Neuronal stem cell (in vitro differentiated cells): Measurements from ENCODE around the gene PCNX2. TPM values are rescaled to one million over a fixed set of nuclear protein-coding genes. Genes with fewer than 3 reads are reported as not detected.

Experiments
- DNase-seq: peaks from one replicate; pipeline ENCODE4 v3.0.0-alpha.2; 2013; ENCODE audit warnings: low spot score
- H2AFZ ChIP-seq: one replicate; pipeline ENCODE4 v1.6.1; 2013; ENCODE audit warnings: mild to moderate bottlenecking, low read length, inconsistent platforms
- H2AK5ac ChIP-seq: 2 replicates; pipeline ENCODE4 v1.6.1; 2013; ENCODE audit warnings: low read depth, mild to moderate bottlenecking, inconsistent platforms, low read length, moderate library complexity, mixed read lengths
- H2BK120ac ChIP-seq: 2 replicates; pipeline ENCODE4 v1.6.1; 2013; ENCODE audit warnings: low read depth, mild to moderate bottlenecking, inconsistent platforms, low read length, moderate library complexity, mixed read lengths
- H2BK12ac ChIP-seq: one replicate; pipeline ENCODE4 v1.6.1; 2013; ENCODE audit warnings: low read length, inconsistent platforms
- H2BK15ac ChIP-seq: 2 replicates; pipeline ENCODE4 v1.6.1; 2013; ENCODE audit warnings: mild to moderate bottlenecking, low read length, inconsistent platforms, mixed read lengths
- H2BK5ac ChIP-seq: one replicate; pipeline ENCODE4 v1.6.1; 2013; ENCODE audit warnings: inconsistent platforms, mild to moderate bottlenecking, low read length, moderate library complexity
- H3K14ac ChIP-seq: one replicate; pipeline ENCODE4 v1.6.1; 2013; ENCODE audit warnings: low read length, inconsistent platforms
- H3K18ac ChIP-seq: 2 replicates; pipeline ENCODE4 v1.6.1; 2013; ENCODE audit warnings: low read length, inconsistent platforms
- H3K23ac ChIP-seq: 2 replicates; pipeline ENCODE4 v1.6.1; 2013; ENCODE audit warnings: low read depth, mild to moderate bottlenecking, mixed read lengths, low read length, inconsistent platforms; ENCODE audit not compliant: poor library complexity
- H3K27ac ChIP-seq: replicated peaks from 3 replicates; pipeline ENCODE4 v1.5.1; 2013; ENCODE audit warnings: low read length, inconsistent platforms
- H3K27me3 ChIP-seq, 3 experiments: 2 replicates each; pipeline ENCODE4 v1.6.1; 2013; ENCODE audit warnings: low read length in 3 of 3, mild to moderate bottlenecking in 2 of 3, inconsistent platforms in 1 of 3, low read depth in 1 of 3, mixed read lengths in 1 of 3, moderate library complexity in 1 of 3; ENCODE audit not compliant: control insufficient read depth in 3 of 3, insufficient read depth in 3 of 3
- H3K36me3 ChIP-seq, 2 donors: replicated peaks in 1 of 2; 2 replicates each; pipeline ENCODE4 v1.6.1; 2013; ENCODE audit warnings: low read length in 2 of 2; ENCODE audit not compliant: control insufficient read depth in 2 of 2, insufficient read depth in 2 of 2
- H3K4ac ChIP-seq: 2 replicates; pipeline ENCODE4 v1.6.1; 2013; ENCODE audit warnings: inconsistent platforms, mild to moderate bottlenecking, low read length, moderate library complexity
- H3K4me1 ChIP-seq, 2 donors: 1 replicate in 1 of 2; 2 replicates in 1 of 2; pipeline ENCODE4 v1.6.1; 2013; ENCODE audit warnings: low read length in 2 of 2, low read depth in 1 of 2; ENCODE audit not compliant: control insufficient read depth in 2 of 2, insufficient read depth in 1 of 2
- H3K4me2 ChIP-seq: one replicate; pipeline ENCODE4 v1.6.1; 2013; ENCODE audit warnings: mild to moderate bottlenecking, low read length, inconsistent platforms; ENCODE audit not compliant: insufficient read depth, poor library complexity, severe bottlenecking
- H3K4me3 ChIP-seq, 2 donors: 2 replicates each; pipeline ENCODE4 v1.5.1; 2013; ENCODE audit warnings: low read length in 2 of 2, mild to moderate bottlenecking in 2 of 2, inconsistent platforms in 1 of 2, moderate library complexity in 1 of 2
- H3K79me1 ChIP-seq: one replicate; pipeline ENCODE4 v1.6.1; 2013; ENCODE audit warnings: low read depth, mild to moderate bottlenecking, inconsistent platforms, low read length, moderate library complexity
- H3K9ac ChIP-seq: one replicate; pipeline ENCODE4 v1.6.1; 2013; ENCODE audit warnings: mild to moderate bottlenecking, low read depth, low read length, inconsistent platforms; ENCODE audit not compliant: poor library complexity
- H3K9me3 ChIP-seq, 2 donors: replicated peaks in 1 of 2; 2 replicates each; pipeline versions ENCODE3 to v1.6.1; 2013; ENCODE audit warnings: low read length in 2 of 2, mild to moderate bottlenecking in 2 of 2, inconsistent platforms in 1 of 2, low read depth in 1 of 2, mixed read lengths in 1 of 2, moderate library complexity in 1 of 2; ENCODE audit not compliant: control insufficient read depth in 2 of 2, insufficient read depth in 1 of 2
- H4K8ac ChIP-seq: one replicate; pipeline ENCODE4 v1.6.1; 2013; ENCODE audit warnings: low read depth, mild to moderate bottlenecking, inconsistent platforms, low read length, moderate library complexity
- H4K91ac ChIP-seq: one replicate; pipeline ENCODE4 v1.6.1; 2013; ENCODE audit warnings: low read length, low read depth, mild to moderate bottlenecking, inconsistent platforms; ENCODE audit not compliant: poor library complexity
- WGBS, 2 donors: extraction: QIAGEN DNeasy Blood & Tissue Kit; methylation state at CpG; one replicate each; pipeline ENCODE4 v1.1.7; 2013; ENCODE audit warnings: missing lambda C conversion rate in 2 of 2, mixed read lengths in 1 of 2; ENCODE audit not compliant: insufficient read length in 2 of 2, insufficient replicate concordance in 1 of 2; ENCODE audit errors: extremely low coverage in 2 of 2; 5-methylcytosine and 5-hydroxymethylcytosine counted together
- polyA plus RNA-seq, 2 experiments: library from polyadenylated mRNA; stranded (reverse); fragments of 200-250 nt; gene quantifications; one replicate each; pipeline ENCODE4 v1.2.3, GENCODE V29; 2013

Gene PCNX2, protein sequence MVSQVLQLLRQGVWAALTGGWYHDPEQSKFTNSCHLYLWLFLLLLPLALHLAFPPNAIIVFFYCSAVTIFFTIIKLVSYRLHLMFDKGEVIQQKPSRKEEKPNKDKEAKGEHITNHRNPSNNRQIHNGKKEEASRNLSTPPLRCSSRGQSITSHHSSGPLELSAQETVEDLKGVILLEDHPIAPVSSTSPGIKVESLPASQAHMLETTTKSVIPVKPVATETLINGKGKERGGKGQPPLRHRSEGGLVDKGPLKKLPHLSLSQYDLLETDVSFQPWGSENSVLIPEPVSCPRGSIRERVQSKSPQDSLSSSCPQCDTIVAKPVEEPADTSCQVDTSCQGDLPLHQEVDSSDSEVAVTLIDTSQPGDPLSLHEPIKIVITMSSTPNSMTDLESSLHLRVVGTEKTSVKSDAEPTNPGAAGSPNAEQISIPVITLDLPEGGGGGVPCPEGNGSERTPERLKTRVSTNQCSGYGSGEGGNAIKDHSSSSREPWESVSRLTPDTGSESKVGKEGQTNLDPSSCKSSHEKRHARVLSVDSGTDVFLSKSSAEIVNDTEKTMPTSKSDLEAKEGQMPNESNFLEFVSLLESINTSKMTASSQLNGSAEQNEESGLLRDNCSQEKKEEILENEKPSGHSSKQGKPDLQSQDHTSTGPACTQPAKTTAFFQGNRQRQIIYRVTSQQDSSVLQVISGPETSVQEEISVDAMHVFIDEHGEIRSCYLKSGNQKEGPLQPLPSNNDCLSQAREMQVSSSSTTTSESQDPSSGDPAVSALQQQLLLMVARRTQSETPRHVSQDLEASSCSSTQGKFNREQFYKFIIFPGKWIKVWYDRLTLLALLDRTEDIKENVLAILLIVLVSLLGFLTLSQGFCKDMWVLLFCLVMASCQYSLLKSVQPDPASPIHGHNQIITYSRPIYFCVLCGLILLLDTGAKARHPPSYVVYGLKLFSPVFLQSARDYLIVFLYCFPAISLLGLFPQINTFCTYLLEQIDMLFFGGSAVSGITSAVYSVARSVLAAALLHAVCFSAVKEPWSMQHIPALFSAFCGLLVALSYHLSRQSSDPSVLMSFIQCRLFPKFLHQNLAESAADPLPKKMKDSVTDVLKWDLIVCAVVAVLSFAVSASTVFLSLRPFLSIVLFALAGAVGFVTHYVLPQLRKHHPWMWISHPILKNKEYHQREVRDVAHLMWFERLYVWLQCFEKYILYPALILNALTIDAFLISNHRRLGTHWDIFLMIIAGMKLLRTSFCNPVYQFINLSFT (N-terminal part only)
- 11.4 TPM for polyA plus RNA-seq (2013, experiment 1 of 2)
- 11.4 TPM for polyA plus RNA-seq (2013, experiment 2 of 2)

DNA sequence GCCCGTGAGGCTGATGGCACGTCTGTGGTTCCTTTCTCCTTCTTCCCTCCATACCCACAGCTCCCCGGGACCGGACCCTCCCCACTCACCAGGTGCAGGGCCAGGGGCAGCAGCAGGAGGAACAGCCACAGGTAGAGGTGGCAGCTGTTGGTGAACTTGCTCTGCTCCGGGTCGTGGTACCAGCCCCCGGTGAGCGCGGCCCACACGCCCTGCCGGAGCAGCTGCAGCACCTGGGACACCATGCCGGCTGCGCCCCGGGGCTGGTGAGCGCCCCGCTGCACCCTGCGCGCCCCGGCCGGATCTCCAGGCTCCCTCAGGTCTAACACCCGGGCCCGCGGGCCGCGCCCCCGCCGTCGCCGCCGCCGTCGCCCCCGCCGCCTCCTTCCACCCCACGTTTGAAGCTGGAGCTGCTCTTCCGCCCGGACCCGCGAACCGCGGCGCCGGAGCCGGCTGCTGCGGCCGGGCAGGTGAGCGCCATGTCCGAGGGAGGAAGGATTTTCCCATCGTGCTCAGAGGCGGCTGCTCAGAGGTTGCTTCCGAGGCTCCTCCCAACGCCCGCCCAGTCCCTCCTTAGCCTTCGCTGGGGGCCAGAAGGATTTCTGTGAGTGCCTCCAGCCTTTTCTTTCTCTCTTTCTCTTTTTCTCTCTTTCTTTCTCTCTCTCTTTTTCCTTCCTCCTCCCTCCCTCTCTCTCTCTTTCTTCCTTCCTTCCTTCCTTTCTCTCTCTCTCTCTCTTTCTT lies at the start of gene PCNX2:
PCNX2 (minus strand) TSS at position 489 of the 738 bp plus-strand sequence; CDS start at position 242, 247 bp downstream.
- Histone ChIP-seq H2BK5ac (no peak within 1 kb of the TSS), H3K4me2 (peak within 1 kb of the TSS; percentile 95), H2BK120ac (no peak within 1 kb of the TSS), H2BK12ac (no peak within 1 kb of the TSS), H2BK15ac (no peak within 1 kb of the TSS), H3K36me3 (no peaks in the 10 kb centered on the region), H3K79me1 (no peaks in the 10 kb centered on the region), H3K27me3 (no peaks in the 10 kb centered on the region), H2AK5ac (no peak within 1 kb of the TSS), H3K14ac (peak within 1 kb of the TSS; percentile 94), H4K91ac (no peak within 1 kb of the TSS), H3K4me1 (peaks cover 0 to 4% of the 10 kb centered on the region in 2 donors), H2AFZ (peak within 1 kb of the TSS; percentile 99), H3K4me3 (peak within 1 kb of the TSS; percentile 74 to 98), H3K9ac (peak within 1 kb of the TSS; percentile 90), H3K18ac (peak within 1 kb of the TSS; percentile 86), H3K9me3 (peaks cover 0 to 2% of the 10 kb centered on the region in 2 donors), H3K27ac (no peak within 1 kb of the TSS), H3K4ac (no peak within 1 kb of the TSS), H4K8ac (no peak within 1 kb of the TSS), H3K23ac (peak within 1 kb of the TSS; percentile 80)
- no CpG with 5 or more reads among the region's 54 CpGs for WGBS, 2 donors
- peak; percentile 33 for DNase-seq

DNA sequence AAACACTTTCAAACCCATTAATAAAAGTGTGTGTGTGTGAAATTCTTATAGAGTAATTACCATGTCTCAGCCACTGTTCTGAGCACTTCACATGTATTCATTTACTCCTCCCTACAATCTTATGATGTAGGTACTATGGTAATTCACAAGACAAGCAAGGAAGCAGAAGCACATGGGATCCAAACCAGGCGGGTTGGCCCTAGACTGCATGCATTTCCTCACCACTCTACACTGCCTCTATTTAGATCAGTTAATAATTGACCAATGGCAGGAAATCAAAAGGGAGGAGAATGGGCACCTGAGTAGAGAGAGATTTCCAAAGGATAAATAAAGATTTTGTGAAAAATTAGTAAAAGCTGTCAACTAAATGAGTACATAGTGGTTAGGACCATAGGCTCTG lies 47.7 kb upstream of the PCNX2 start:
- no peaks in the 10 kb centered on the region for H3K9me3 ChIP-seq
- no peak overlapping the region for H3K4ac ChIP-seq
- DNase-seq, result no peak
- peaks cover 7 to 10% of the 10 kb centered on the region in 2 donors for H3K4me1 ChIP-seq
- H3K18ac ChIP-seq, result no peak overlapping the region
- H3K23ac ChIP-seq, result no peak overlapping the region
- no peak overlapping the region for H2BK15ac ChIP-seq
- H3K14ac ChIP-seq, result no peak overlapping the region
- H3K4me2 ChIP-seq, result no peak overlapping the region
- no peak overlapping the region for H3K9ac ChIP-seq
- no peak overlapping the region for H3K4me3 ChIP-seq
- no peak overlapping the region for H2BK12ac ChIP-seq
- peaks cover 0 to 7% (median 0%) of the 10 kb centered on the region in 3 experiments for H3K27me3 ChIP-seq
- peaks cover 2% of the 10 kb centered on the region for H3K79me1 ChIP-seq
- no peak overlapping the region for H4K91ac ChIP-seq
- no peak overlapping the region for H3K27ac ChIP-seq
- H2AK5ac ChIP-seq, result no peak overlapping the region
- H2AFZ ChIP-seq, result no peak overlapping the region
- H2BK5ac ChIP-seq, result no peak overlapping the region
- WGBS, 2 donors, result no CpG with 5 or more reads among the region's 1 CpG
- H2BK120ac ChIP-seq, result no peak overlapping the region
- no peak overlapping the region for H4K8ac ChIP-seq
- no peaks in the 10 kb centered on the region for H3K36me3 ChIP-seq

DNA sequence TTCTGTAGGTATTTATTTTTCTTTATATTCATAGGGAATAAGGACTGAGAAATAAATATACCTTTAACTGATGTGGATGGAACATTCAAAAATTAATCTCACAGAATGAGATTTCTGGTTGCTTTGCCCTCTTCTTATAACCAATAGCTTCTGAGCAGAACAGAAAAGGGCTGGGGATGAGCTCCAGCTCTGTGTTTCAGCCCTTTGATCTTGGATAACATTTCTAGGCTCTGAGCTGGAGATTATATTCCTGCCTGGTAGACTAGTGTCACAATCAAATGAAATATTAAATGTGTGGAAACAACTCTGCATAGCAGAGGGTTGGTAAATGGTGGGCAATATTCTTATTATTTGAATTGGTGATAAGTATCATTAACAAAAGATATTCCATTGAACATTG lies 46.6 kb upstream of the PCNX2 start:
- Histone ChIP-seq H3K4ac (no peak overlapping the region), H3K4me3 (no peak overlapping the region), H3K9me3 (no peaks in the 10 kb centered on the region), H2BK120ac (no peak overlapping the region), H3K9ac (no peak overlapping the region), H4K91ac (no peak overlapping the region), H3K23ac (no peak overlapping the region), H3K27me3 (peaks cover 0 to 14% (median 0%) of the 10 kb centered on the region in 3 experiments), H2BK5ac (no peak overlapping the region), H2BK12ac (no peak overlapping the region), H4K8ac (no peak overlapping the region), H3K4me1 (peaks cover 7 to 10% of the 10 kb centered on the region in 2 donors), H2AFZ (no peak overlapping the region), H3K18ac (no peak overlapping the region), H3K36me3 (no peaks in the 10 kb centered on the region), H3K4me2 (no peak overlapping the region), H3K27ac (no peak overlapping the region), H2AK5ac (no peak overlapping the region), H3K14ac (no peak overlapping the region), H2BK15ac (no peak overlapping the region), H3K79me1 (peaks cover 2% of the 10 kb centered on the region)
- no peak for DNase-seq
